GM12892 (cell line): ENCODE results near the gene IFI30.
A peak's percentile ranks its signal among the peaks of the same experiment; 100 is the strongest.
"Not testable (repeated sequence)": the region's sequence is repeated elsewhere in the genome, so short reads cannot be mapped to it uniquely, and the experiment has no call there.

ENCODE experiments used
- DNase-seq: peaks from one replicate; pipeline ENCODE4 v3.0.0; 2011; ENCODE audit not compliant: insufficient read length
- FAIRE-seq: peaks from 2 replicates; lab custom pipeline; 2011; peaks lifted over from hg19 to GRCh38; lab: Jason Lieb, UNC
- POLR2A ChIP-seq: IDR thresholded peaks from 2 replicates; pipeline ENCODE4 v1.6.1; 2011; ENCODE audit warnings: low read depth, low read length, control low read depth
- POLR2AphosphoS5 ChIP-seq: IDR thresholded peaks from 2 replicates; pipeline ENCODE4 v1.6.1; 2011; ENCODE audit warnings: low read depth, low read length, control low read depth
- TAF1 ChIP-seq: IDR thresholded peaks from 2 replicates; pipeline ENCODE4 v1.6.1; 2011; ENCODE audit warnings: low read depth, mild to moderate bottlenecking, control low read depth, low read length, borderline replicate concordance

IFI30 gene

GRCh38 chr19:18153556-18154134 is 20.0 kb upstream of the IFI30 start:
- DNase-seq (no peak), FAIRE-seq (no peak)
- no peak for TF ChIP-seq TAF1
- no peak for TF ChIP-seq POLR2AphosphoS5
- no peak for TF ChIP-seq POLR2A

GRCh38 chr19:18155095-18156087 is 18.2 kb upstream of the IFI30 start:
- FAIRE-seq (no peak), DNase-seq (no peak)
- TF ChIP-seq TAF1 (no peak), POLR2A (no peak), POLR2AphosphoS5 (no peak)

GRCh38 chr19:18156268-18156667 is 17.3 kb upstream of the IFI30 start:
- FAIRE-seq = no peak
- TF ChIP-seq TAF1 = no peak
- TF ChIP-seq POLR2A = no peak
- no peak for TF ChIP-seq POLR2AphosphoS5

GRCh38 chr19:18156841-18157464 is 16.7 kb upstream of the IFI30 start:
- TF ChIP-seq POLR2A (no peak), POLR2AphosphoS5 (no peak), TAF1 (no peak)
- DNase-seq (no peak), FAIRE-seq (no peak)

More at GRCh38 chr19:18156268-18156667, 17.3 kb upstream of the IFI30 start:
- no peak for DNase-seq

GRCh38 chr19:18157465-18158063 is 16.0 kb upstream of the IFI30 start:
- FAIRE-seq = no peak
- DNase-seq = no peak
- TF ChIP-seq TAF1 (no peak), POLR2AphosphoS5 (no peak; the same call in 1 of the 2 replicates), POLR2A (no peak)

GRCh38 chr19:18158467-18158866 is 15.1 kb upstream of the IFI30 start:
- TF ChIP-seq POLR2AphosphoS5 (no peak), TAF1 (no peak), POLR2A (no peak)
- DNase-seq (no peak), FAIRE-seq (no peak)

GRCh38 chr19:18159059-18159616 is 14.5 kb upstream of the IFI30 start:
- DNase-seq, FAIRE-seq: not testable (repeated sequence)

- no peak for TF ChIP-seq POLR2AphosphoS5
- no peak for TF ChIP-seq TAF1
- no peak for TF ChIP-seq POLR2A
- FAIRE-seq (no peak), DNase-seq (no peak)
Measured at GRCh38 chr19:18159810-18160209, 13.8 kb upstream of the IFI30 start.

- TF ChIP-seq POLR2AphosphoS5 (no peak), POLR2A (no peak), TAF1 (no peak)
- DNase-seq (no peak), FAIRE-seq (peak; percentile 14)
Measured at GRCh38 chr19:18160493-18160970, 13.1 kb upstream of the IFI30 start.

- FAIRE-seq = peak; percentile 94
- TF ChIP-seq POLR2AphosphoS5 (0 out of 2 replicates have a peak, but pooled peaks have one; percentile 15), TAF1 (no peak), POLR2A (peak; percentile 74; the same call in 1 of the 2 replicates)
- peak; percentile 97 for DNase-seq
Measured at GRCh38 chr19:18160971-18161635, 12.5 kb upstream of the IFI30 start.

GRCh38 chr19:18161636-18162002 is 12.0 kb upstream of the IFI30 start:
- TF ChIP-seq TAF1 (no peak), POLR2AphosphoS5 (no peak), POLR2A (no peak)
- no peak for FAIRE-seq

More at GRCh38 chr19:18161636-18162002, 12.0 kb upstream of the IFI30 start:
- no peak for DNase-seq
